GM19043 (cell line): ENCODE results near the gene HPS5.
"Not testable (repeated sequence)": the region's sequence is repeated elsewhere in the genome, so short reads cannot be mapped to it uniquely, and the experiment has no call there.

Source experiments
- ATAC-seq: cut with Tn5 transposase; IDR thresholded peaks from one replicate; pipeline ENCODE4 v1.9.1; 2021; ENCODE audit warnings: low read depth; ENCODE audit not compliant: unreplicated experiment

HPS5 gene

GRCh38 chr11:18277565-18278271, 44.2 kb downstream of the HPS5 start:
- no peak for ATAC-seq

- ATAC-seq, result no peak
These were observed 50.7 kb downstream of the HPS5 start for GRCh38 chr11:18271206-18271605.

GRCh38 chr11:18270102-18270501, 51.8 kb downstream of the HPS5 start:
- ATAC-seq, result no peak

GRCh38 chr11:18269252-18269651, 52.7 kb downstream of the HPS5 start:
- not testable (repeated sequence) for ATAC-seq

- ATAC-seq, result peak; percentile 50
These were observed 54.4 kb downstream of the HPS5 start for GRCh38 chr11:18267335-18268133.

- ATAC-seq, result no peak
These were observed 56.0 kb downstream of the HPS5 start, which contains the start of gene SAA1 for GRCh38 chr11:18265949-18266348. Gene SAA1 (plus strand): TSS chr11:18266264. CDS start chr11:18266888, 624 bp downstream.

- no peak for ATAC-seq
These were observed 57.0 kb downstream of the HPS5 start for GRCh38 chr11:18264677-18265555.

GRCh38 chr11:18264035-18264434, 57.9 kb downstream of the HPS5 start:
- peak; percentile 40 for ATAC-seq

GRCh38 chr11:18262681-18263350, 59.1 kb downstream of the HPS5 start:
- ATAC-seq, result not testable (repeated sequence)

- ATAC-seq, result no peak
These were observed 60.2 kb downstream of the HPS5 start for GRCh38 chr11:18261721-18262120.

GRCh38 chr11:18259259-18259658, 62.7 kb downstream of the HPS5 start:
- ATAC-seq, result no peak

GRCh38 chr11:18254781-18255361, 67.1 kb downstream of the HPS5 start:
- ATAC-seq, result no peak

- ATAC-seq, result no peak
These were observed 68.1 kb downstream of the HPS5 start for GRCh38 chr11:18253778-18254338.

GRCh38 chr11:18253233-18253632, 68.7 kb downstream of the HPS5 start:
- ATAC-seq, result no peak

GRCh38 chr11:18248561-18248960, 73.4 kb downstream of the HPS5 start, which contains the start of gene SAA2:
Gene SAA2 (minus strand): TSS chr11:18248668. CDS start chr11:18248011, 657 bp downstream.
- ATAC-seq, result no peak

GRCh38 chr11:18247191-18247581, 74.8 kb downstream of the HPS5 start:
- ATAC-seq, result peak; percentile 14

- ATAC-seq, result peak; percentile 77
These were observed 75.4 kb downstream of the HPS5 start for GRCh38 chr11:18246379-18247190.

GRCh38 chr11:18245396-18245795, 76.5 kb downstream of the HPS5 start:
- ATAC-seq, result no peak
